ENCODE measurements around the gene KCTD11.
"Not testable (repeated sequence)": the region's sequence is repeated elsewhere in the genome, so short reads cannot be mapped to it uniquely, and the experiment has no call there.

- TF ChIP-seq ZNF8 (CRISPR knock-in tag; IDR thresholded peaks at IDR 0.05); OSR1 (CRISPR knock-in tag; IDR thresholded peaks at IDR 0.05); TOX (CRISPR knock-in tag; IDR thresholded peaks at IDR 0.05; ENCODE audit: borderline replicate concordance); ARNTL (CRISPR knock-in tag; IDR thresholded peaks at IDR 0.05; ENCODE audit: borderline replicate concordance, low read depth); CREB5 (CRISPR knock-in tag; IDR thresholded peaks at IDR 0.05; ENCODE audit: low read depth): not testable (repeated sequence)
Observed at GRCh38 chr17:7335765-7336164, 16.2 kb upstream of the KCTD11 start.
